Esophagus squamous epithelium (tissue), 4 donors: Measurements from ENCODE around the gene PAX3.

ENCODE experiments used
- POLR2A ChIP-seq, 4 donors: fragments of 450-650 bp; IDR thresholded peaks; one replicate each; pipeline ENCODE4 v1.6.1; 2017; ENCODE audit warnings: antibody characterized with exemption in 4 of 4, mild to moderate bottlenecking in 4 of 4, moderate library complexity in 3 of 4
- TF ChIP-seq, protein P1 (sequence below), 6 experiments: fragments of 450-650 bp in 4 of 6; fragments of 200-600 bp in 2 of 6; sonication (generic) in 2 of 6; IDR thresholded peaks; one replicate each; pipeline ENCODE4 v1.5.1; 2016 to 2019; ENCODE audit warnings: antibody characterized with exemption in 6 of 6, mild to moderate bottlenecking in 4 of 6, moderate library complexity in 4 of 6

DNA sequence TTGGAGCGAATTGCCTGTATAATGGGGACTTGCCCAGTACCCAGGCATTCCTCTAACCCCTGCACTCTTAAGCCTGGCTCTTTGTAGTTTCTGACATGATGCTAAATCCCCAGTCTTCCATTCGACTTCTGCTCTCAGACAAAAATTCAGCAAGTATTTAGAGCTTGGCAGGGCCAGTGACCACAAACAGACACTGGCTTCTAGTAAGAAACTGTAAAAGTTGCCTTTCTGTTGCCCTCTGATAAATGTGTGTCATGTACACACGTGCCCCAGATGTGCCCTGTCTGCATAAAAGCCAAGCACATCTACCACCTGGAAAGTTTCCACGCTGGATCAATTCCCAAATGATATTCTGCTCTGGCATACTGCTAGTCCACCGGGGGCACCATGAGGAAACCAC lies 18.0 kb downstream of the PAX3 start:
- TF ChIP-seq, protein P1, sequence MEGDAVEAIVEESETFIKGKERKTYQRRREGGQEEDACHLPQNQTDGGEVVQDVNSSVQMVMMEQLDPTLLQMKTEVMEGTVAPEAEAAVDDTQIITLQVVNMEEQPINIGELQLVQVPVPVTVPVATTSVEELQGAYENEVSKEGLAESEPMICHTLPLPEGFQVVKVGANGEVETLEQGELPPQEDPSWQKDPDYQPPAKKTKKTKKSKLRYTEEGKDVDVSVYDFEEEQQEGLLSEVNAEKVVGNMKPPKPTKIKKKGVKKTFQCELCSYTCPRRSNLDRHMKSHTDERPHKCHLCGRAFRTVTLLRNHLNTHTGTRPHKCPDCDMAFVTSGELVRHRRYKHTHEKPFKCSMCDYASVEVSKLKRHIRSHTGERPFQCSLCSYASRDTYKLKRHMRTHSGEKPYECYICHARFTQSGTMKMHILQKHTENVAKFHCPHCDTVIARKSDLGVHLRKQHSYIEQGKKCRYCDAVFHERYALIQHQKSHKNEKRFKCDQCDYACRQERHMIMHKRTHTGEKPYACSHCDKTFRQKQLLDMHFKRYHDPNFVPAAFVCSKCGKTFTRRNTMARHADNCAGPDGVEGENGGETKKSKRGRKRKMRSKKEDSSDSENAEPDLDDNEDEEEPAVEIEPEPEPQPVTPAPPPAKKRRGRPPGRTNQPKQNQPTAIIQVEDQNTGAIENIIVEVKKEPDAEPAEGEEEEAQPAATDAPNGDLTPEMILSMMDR (IDR thresholded peaks at IDR 0.05) = no peak
- TF ChIP-seq POLR2A (IDR thresholded peaks at IDR 0.05) = no peak
